ENCODE results near the gene RALGPS1.

RALGPS1 gene

GRCh38 chr9:127129073-127129717 is 214.6 kb downstream of the RALGPS1 start:
- no peak overlapping the region for H3K27ac ChIP-seq (ENCODE audit: low read length)

DNA sequence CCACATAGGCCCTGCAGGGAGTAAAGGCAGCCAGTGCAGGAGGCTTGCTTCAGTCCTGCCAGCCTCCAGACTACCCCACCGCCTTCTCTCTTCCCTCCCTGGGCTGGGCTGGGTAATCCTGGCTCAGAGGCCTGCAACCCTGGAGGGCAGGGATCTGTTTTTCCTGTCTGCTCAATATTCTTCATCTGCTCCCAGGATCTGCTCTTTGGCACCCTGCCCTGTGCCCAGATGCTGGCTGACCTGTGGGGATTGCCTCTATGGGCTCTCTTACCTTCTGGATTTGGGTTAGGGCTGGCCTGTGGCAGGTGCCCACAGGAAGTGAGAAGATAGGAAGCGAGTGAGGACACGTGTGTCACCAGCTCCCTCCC is 215.1 kb downstream of the RALGPS1 start:
- Histone ChIP-seq H2AFZ (ENCODE audit: low read depth, low read length) (no peak overlapping the region), H3K4me1 (ENCODE audit: low read length) (no peaks in the 10 kb centered on the region), H3K27me3 (ENCODE audit: low read depth, low read length) (peaks cover 13% of the 10 kb centered on the region; the same call in 1 of the 2 replicates), H3K4me3 (ENCODE audit: low read length) (no peak overlapping the region), H3K9ac (ENCODE audit: low read length) (no peak overlapping the region), H4K20me1 (ENCODE audit: insufficient read depth, low read length) (no peaks in the 10 kb centered on the region), H3K4me2 (ENCODE audit: low read length) (no peak overlapping the region), H3K9me3 (ENCODE audit: insufficient read depth, low read length) (no peaks in the 10 kb centered on the region), H3K27ac (ENCODE audit: low read length) (no peak overlapping the region), H3K36me3 (replicated peaks; ENCODE audit: low read depth, low read length) (no peaks in the 10 kb centered on the region), H3K79me2 (ENCODE audit: low read length) (no peaks in the 10 kb centered on the region)
- no peak for TF ChIP-seq CTCF (IDR thresholded peaks at IDR 0.05; ENCODE audit: low read depth, low read length)
- TF ChIP-seq EZH2phosphoT487 (IDR thresholded peaks at IDR 0.05; ENCODE audit: low read depth): no peak

More at GRCh38 chr9:127129073-127129717, 214.6 kb downstream of the RALGPS1 start:
- Histone ChIP-seq H3K36me3 (replicated peaks; ENCODE audit: low read depth, low read length) (no peaks in the 10 kb centered on the region), H3K4me3 (ENCODE audit: low read length) (no peak overlapping the region), H3K4me1 (ENCODE audit: low read length) (no peaks in the 10 kb centered on the region), H3K4me2 (ENCODE audit: low read length) (no peak overlapping the region), H4K20me1 (ENCODE audit: insufficient read depth, low read length) (no peaks in the 10 kb centered on the region), H2AFZ (ENCODE audit: low read depth, low read length) (no peak overlapping the region), H3K27me3 (ENCODE audit: low read depth, low read length) (peaks cover 13% of the 10 kb centered on the region; the same call in 1 of the 2 replicates), H3K79me2 (ENCODE audit: low read length) (no peaks in the 10 kb centered on the region), H3K9ac (ENCODE audit: low read length) (no peak overlapping the region), H3K9me3 (ENCODE audit: insufficient read depth, low read length) (no peaks in the 10 kb centered on the region)
- no peak for TF ChIP-seq EZH2phosphoT487 (IDR thresholded peaks at IDR 0.05; ENCODE audit: low read depth)
- no peak for TF ChIP-seq CTCF (IDR thresholded peaks at IDR 0.05; ENCODE audit: low read depth, low read length)

- no peaks in the 10 kb centered on the region for H3K4me1 ChIP-seq (ENCODE audit: low read length)
- no peak overlapping the region for H3K4me3 ChIP-seq (ENCODE audit: low read length)
- H3K36me3 ChIP-seq (replicated peaks; ENCODE audit: low read depth, low read length): no peaks in the 10 kb centered on the region
- H4K20me1 ChIP-seq (ENCODE audit: insufficient read depth, low read length): no peaks in the 10 kb centered on the region
- H3K9me3 ChIP-seq (ENCODE audit: insufficient read depth, low read length): no peaks in the 10 kb centered on the region
- H3K79me2 ChIP-seq (ENCODE audit: low read length): no peaks in the 10 kb centered on the region
- TF ChIP-seq CTCF (IDR thresholded peaks at IDR 0.05; ENCODE audit: low read depth, low read length): no peak
- no peak for TF ChIP-seq EZH2phosphoT487 (IDR thresholded peaks at IDR 0.05; ENCODE audit: low read depth)
- no peak overlapping the region for H2AFZ ChIP-seq (ENCODE audit: low read depth, low read length)
- H3K27me3 ChIP-seq (ENCODE audit: low read depth, low read length): peaks cover 13% of the 10 kb centered on the region; the same call in 1 of the 2 replicates
- H3K27ac ChIP-seq (ENCODE audit: low read length): no peak overlapping the region
- no peak overlapping the region for H3K4me2 ChIP-seq (ENCODE audit: low read length)
- no peak overlapping the region for H3K9ac ChIP-seq (ENCODE audit: low read length)
Observed at GRCh38 chr9:127130235-127130634, 215.7 kb downstream of the RALGPS1 start.

DNA sequence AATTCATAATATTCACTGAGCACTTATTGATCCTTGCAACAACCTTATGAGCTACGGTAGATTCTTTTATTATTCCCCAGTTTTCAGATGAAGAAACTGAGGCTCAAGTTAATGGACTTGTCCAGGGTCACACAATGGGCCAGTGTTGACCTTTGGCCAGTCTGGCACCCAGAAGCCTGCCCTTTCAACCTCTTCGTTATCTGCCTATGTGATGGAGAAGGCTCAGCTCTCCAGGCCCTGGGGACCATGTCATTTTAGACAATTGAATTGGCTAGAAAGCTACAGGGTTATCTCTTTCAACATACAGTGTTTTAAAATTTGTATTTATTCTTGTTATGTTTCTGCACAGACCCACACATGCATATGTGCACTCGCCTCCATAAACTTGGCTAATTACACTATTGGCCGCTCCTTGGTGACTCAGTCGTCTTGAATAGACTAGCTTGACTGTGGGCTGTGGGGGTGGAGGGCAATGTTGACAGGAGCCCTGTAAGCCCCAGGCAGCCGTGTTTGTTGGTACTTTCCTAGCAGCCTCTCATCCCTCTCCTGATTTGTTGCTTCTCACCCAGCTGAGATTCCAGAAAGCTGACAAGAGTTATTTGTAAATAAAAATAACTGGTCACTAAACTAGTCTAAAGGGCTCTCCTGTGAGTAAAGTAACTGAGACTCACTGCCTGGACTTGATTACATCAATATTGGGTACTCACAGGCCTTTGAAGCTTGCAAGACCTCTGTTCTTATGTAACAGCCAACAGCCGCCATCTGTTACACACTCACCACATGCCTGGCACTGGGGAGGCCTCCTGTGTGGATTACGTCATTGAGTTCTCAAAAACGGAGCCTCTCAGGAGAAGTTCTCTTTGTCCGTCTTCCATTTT is 216.3 kb downstream of the RALGPS1 start:
- Histone ChIP-seq H3K4me3 (ENCODE audit: low read length) (no peak overlapping the region), H3K9ac (ENCODE audit: low read length) (no peak overlapping the region), H2AFZ (ENCODE audit: low read depth, low read length) (no peak overlapping the region), H3K36me3 (replicated peaks; ENCODE audit: low read depth, low read length) (no peaks in the 10 kb centered on the region), H3K9me3 (ENCODE audit: insufficient read depth, low read length) (no peaks in the 10 kb centered on the region), H3K27me3 (ENCODE audit: low read depth, low read length) (peaks cover 13% of the 10 kb centered on the region; the same call in 1 of the 2 replicates), H3K4me2 (ENCODE audit: low read length) (no peak overlapping the region), H3K79me2 (ENCODE audit: low read length) (no peaks in the 10 kb centered on the region), H3K27ac (ENCODE audit: low read length) (no peak overlapping the region), H3K4me1 (ENCODE audit: low read length) (no peaks in the 10 kb centered on the region), H4K20me1 (ENCODE audit: insufficient read depth, low read length) (no peaks in the 10 kb centered on the region)
- TF ChIP-seq EZH2phosphoT487 (IDR thresholded peaks at IDR 0.05; ENCODE audit: low read depth) (no peak), CTCF (IDR thresholded peaks at IDR 0.05; ENCODE audit: low read depth, low read length) (no peak)

Data from OCI-LY3 (cell line).